Spinal cord (tissue), 10 donors: Measurements from ENCODE around the gene SHF. TPM values are rescaled to one million over a fixed set of nuclear protein-coding genes. Genes with fewer than 3 reads are reported as not detected.

ENCODE experiments used
- DNase-seq, 6 donors: peaks; one replicate each; pipeline versions ENCODE4 v3.0.0 to v3.0.0-alpha.2; 2013 to 2015; ENCODE audit warnings: low spot score in 6 of 6, low read depth in 4 of 6
- H3K27ac ChIP-seq: one replicate; pipeline ENCODE4 v1.5.1; 2013; ENCODE audit warnings: low read depth, low read length, control low read depth
- H3K27me3 ChIP-seq: one replicate; pipeline ENCODE4 v1.6.1; 2013; ENCODE audit warnings: low read length; ENCODE audit not compliant: control insufficient read depth, insufficient read depth
- H3K36me3 ChIP-seq: one replicate; pipeline ENCODE4 v1.6.1; 2013; ENCODE audit warnings: low read length; ENCODE audit not compliant: control insufficient read depth, insufficient read depth
- H3K4me1 ChIP-seq: one replicate; pipeline ENCODE4 v1.6.1; 2013; ENCODE audit warnings: low read length; ENCODE audit not compliant: control insufficient read depth, insufficient read depth
- H3K4me3 ChIP-seq: one replicate; pipeline ENCODE4 v1.5.1; 2013; ENCODE audit warnings: low read depth, low read length, control low read depth
- H3K9me3 ChIP-seq: one replicate; pipeline ENCODE4 v1.6.1; 2013; ENCODE audit warnings: low read length; ENCODE audit not compliant: control insufficient read depth, insufficient read depth
- WGBS: methylation state at CpG from one replicate; pipeline ENCODE4 v1.1.5; 2013; ENCODE audit warnings: missing lambda C conversion rate; ENCODE audit not compliant: insufficient coverage; 5-methylcytosine and 5-hydroxymethylcytosine counted together
- polyA plus RNA-seq, 2 donors: library from polyadenylated mRNA; unstranded; fragments of 120-200 nt; gene quantifications; one replicate each; pipeline ENCODE4 v1.2.1, GENCODE V29; 2013; ENCODE audit not compliant: insufficient read length in 2 of 2
- total RNA-seq, 2 donors: library from RNA; depleted of rRNA in 1 of 2; stranded (reverse); fragments of 120-200 nt in 1 of 2; fragments of >200 nt in 1 of 2; gene quantifications; one replicate each; pipeline versions ENCODE4 v1.2.3 to v1.2.4, GENCODE V29; 2013 to 2014
- donor health status: healthy.

Gene SHF
- total and polyA plus RNA-seq, 4 donors: 15.2 to 73.3 (median 44.6) TPM

DNA sequence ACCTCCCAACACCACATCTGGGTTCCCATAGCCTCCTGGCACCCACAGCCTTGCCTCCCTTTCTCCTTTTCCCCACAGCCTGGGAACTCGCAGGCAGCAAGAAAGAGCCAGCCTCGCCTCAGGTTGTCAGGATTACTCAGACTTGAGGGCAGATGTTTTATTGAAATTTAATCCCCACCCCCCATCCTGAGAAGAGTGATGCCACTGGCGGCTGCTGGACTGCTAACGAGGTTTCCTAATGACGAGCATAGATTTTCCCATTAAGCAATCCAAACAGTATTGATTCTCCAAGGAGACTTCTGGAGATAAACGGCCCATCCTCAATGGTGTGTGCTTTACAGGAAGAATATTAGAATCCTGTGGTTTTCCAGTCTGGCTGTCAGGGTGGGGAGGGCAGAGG, 13.7 kb downstream of the SHF start:
- no peaks in the 10 kb centered on the region for H3K9me3 ChIP-seq
- H3K36me3 ChIP-seq: peaks cover 55% of the 10 kb centered on the region
- DNase-seq: peak in 1 of 6 donors; percentile 84
- no peaks in the 10 kb centered on the region for H3K27me3 ChIP-seq
- no peak overlapping the region for H3K27ac ChIP-seq
- WGBS: 100% methylated on average over 1 of the region's 6 CpGs
- peaks cover 34% of the 10 kb centered on the region for H3K4me1 ChIP-seq
- no peak overlapping the region for H3K4me3 ChIP-seq

DNA sequence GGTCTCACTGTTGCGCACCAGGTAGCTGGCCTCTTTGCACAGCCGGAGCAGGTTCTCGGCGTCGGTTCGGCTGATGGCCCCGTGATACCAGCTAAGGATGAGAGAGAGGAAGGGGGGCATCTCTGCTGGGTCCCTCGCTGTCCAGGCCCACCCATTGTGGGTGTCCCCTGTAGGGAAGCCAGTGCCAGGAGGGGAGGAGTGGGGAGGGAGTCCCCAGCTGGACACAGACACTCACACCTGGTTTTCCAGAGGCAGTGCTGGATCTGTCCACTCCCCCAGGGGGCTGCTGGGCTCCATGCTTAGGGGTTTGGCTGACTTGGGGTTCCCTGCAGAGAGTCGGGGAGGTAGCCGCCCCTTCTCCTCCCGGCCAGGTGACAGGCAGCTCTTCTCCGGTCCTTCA, 15.9 kb downstream of the SHF start:
- Histone ChIP-seq H3K27me3 (no peaks in the 10 kb centered on the region), H3K4me3 (no peak overlapping the region), H3K4me1 (peaks cover 47% of the 10 kb centered on the region), H3K27ac (no peak overlapping the region), H3K36me3 (peaks cover 52% of the 10 kb centered on the region), H3K9me3 (no peaks in the 10 kb centered on the region)
- WGBS: 91% methylated on average over 11 of the region's 12 CpGs
- DNase-seq: no peak

DNA sequence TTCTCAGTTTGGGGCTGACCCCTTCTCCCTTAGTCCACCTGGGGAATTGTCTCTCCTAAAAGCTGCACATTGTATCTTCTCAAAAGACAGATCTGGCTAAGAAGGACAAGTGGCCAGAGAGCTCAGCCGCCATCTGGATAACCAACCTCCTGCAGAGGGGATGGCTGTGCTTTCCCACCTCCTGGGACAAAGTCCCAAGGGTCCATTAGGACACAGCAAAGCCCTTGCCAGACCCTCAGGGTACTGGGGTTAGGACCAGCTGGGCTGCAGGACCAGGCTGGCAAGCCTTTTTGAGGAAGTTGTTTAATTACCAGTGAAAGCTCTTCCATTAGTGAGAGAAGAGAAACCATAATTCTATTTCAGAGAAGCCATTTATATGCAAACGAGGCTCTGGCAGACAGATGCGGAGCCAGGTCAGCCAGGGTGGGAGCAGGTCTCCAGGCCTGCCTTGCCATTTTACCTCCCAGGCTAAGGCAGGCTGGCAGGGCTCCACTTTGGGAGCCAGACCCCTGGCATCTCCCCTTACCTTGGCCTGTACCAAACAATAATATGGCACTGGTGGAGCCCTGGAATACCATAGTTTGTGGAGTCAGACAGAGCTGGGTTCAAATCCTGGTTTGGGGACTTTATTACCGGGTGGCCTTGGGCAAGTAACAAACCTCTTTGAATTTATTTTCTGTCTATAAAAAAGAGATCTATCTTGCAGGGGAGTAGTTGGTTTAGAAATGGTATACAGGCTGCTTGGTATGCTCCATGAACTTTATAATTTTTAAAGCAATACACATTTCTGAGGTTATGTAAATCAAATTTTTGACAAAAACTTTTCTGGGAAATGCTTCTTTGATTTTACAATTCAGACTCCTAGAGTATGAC, 17.9 kb downstream of the SHF start:
- peak in 2 of 6 donors; percentile 35 to 56 for DNase-seq
- Histone ChIP-seq H3K4me3 (no peak overlapping the region), H3K4me1 (peaks cover 57% of the 10 kb centered on the region), H3K36me3 (peaks cover 48% of the 10 kb centered on the region), H3K27me3 (no peaks in the 10 kb centered on the region), H3K9me3 (no peaks in the 10 kb centered on the region), H3K27ac (no peak overlapping the region)
- WGBS: 24% methylated on average over 3 of the region's 4 CpGs

DNA sequence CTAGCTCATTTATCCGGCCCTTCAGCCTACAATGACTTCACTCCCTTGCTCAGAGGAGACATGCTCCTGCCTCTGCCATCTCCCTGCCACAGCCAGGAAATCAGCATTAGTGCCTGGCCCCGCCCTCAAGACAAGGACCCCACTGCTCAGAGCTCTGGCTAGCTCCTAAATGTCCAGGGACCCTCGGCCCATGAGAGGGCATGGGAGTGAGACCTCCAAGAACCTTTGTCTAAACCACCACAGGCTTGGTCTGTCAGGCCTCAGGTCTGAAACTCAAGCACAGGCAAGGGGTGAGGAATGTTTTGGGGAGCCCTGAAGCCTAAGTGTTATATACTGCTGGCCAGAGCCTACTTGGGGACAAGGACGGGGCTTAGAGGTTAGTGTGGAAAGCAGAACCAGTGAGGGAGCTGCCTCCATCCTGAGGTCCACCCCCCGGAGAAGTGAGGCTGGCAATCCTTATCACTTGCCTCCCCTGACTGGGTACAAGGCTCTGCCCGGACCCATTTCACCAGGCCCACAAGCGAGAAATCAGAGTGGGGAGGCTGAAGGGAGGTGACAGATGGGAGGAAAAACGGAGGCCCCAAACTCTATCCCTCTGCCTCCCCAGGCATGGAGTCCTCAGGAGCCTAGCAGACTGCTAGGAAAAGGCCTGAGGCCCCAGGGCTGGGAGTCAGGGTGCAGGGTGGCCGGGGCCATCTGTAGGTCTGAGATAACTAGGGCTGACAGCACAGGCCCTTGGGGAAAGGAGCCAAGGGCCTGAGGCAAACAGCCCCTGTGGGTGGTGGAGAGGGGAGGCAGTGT, 18.8 kb downstream of the SHF start:
- Histone ChIP-seq H3K4me1 (peaks cover 51% of the 10 kb centered on the region), H3K4me3 (no peak overlapping the region), H3K27ac (no peak overlapping the region), H3K27me3 (no peaks in the 10 kb centered on the region), H3K36me3 (peaks cover 41% of the 10 kb centered on the region), H3K9me3 (no peaks in the 10 kb centered on the region)
- 87% methylated on average over 5 of the region's 9 CpGs for WGBS
- no peak for DNase-seq

DNA sequence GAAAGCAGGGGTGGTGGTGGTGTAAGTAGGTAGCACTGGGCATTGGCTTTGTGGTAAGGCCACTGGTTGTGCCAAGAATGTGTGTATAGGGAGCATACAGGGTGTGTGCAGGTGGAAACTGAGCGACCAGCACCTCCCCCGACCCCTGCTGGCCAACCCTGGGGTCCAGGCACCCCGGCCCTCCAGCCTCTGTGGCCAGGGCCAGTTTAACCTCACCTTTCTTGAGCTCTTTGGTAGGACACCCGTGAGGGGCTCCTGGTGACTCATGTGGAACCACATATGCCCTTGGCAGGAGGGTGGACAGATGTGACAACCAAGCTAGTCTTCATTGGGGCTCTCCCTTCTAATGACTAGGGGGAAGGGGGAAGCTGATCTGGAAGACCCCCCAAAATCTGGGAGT, 19.5 kb downstream of the SHF start:
- Histone ChIP-seq H3K27me3 (no peaks in the 10 kb centered on the region), H3K4me1 (peaks cover 49% of the 10 kb centered on the region), H3K27ac (no peak overlapping the region), H3K9me3 (no peaks in the 10 kb centered on the region), H3K4me3 (no peak overlapping the region), H3K36me3 (peaks cover 35% of the 10 kb centered on the region)
- DNase-seq: no peak
- 88% methylated on average over 4 of the region's 4 CpGs for WGBS

DNA sequence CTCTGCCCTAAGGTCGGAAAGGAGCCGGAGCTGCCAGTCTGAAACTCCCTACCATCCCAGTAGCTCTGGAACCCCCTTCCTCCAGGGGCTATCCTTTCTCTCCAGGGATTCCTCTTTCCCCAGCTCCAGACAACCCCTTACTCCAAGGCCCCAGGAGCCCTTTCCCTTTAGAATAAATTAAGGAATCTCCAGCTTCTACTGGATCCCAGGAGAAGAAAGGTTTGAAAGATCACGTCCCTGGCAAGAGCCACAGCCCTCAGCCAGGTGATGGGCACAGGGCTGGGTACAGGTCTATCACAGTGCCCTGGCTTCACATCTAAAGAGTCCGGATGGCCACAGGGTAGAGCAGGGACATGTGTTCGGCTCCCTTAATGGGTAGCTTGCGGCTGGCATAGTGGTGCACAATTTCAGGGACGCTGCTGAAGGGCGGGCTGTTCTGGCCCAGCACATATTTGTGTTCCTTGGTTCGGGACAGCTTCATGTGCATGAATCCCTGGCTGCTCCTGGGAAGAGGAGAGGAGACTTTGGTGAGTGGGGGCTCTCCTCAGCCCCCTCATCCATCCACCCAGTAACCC, 20.0 kb downstream of the SHF start:
- peaks cover 49% of the 10 kb centered on the region for H3K4me1 ChIP-seq

DNA sequence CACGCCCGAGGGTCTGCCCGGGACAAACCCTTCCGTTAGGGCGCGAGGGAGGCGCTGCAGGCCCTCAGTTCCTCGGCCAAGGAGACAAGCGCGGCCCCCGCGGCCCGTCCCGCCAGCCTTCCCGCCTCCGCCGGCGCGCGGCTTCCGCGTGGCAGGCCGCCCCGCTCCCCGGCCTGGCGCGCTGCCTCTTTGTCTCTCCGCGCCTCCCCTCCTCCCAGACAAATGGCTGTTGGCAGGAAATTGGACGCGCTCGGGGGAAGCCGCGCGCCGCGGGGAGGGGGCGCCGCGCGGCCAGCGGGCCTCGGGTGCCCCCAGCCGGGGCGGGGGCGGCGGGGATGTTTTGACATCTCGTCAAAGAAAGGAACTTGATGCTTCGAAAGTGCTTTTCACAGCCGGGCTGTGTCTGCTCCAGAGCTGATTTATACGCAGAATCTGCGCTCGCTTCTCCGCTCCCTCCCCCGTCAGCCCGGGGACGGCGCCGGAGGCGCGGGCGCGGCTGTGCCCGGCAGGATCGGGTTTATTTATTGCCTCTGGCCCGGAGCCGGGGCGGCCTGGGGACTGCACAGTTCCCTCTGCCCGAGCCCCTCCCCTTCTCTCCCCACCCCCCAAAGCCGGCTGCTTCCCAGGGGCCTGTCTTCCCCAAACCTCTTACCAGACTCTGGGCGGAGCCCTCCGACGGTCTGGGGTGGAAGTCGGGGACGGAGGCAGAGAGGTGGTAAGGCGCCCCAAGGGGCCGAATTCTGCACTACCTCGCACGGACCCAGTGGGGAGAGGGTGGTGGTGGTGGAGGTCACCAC, 20.7 kb downstream of the SHF start:
- Histone ChIP-seq H3K27ac (peak overlapping the region; percentile 93), H3K27me3 (no peaks in the 10 kb centered on the region), H3K36me3 (peaks cover 28% of the 10 kb centered on the region), H3K4me3 (peak overlapping the region; percentile 48), H3K4me1 (peaks cover 50% of the 10 kb centered on the region), H3K9me3 (no peaks in the 10 kb centered on the region)
- peak in 5 of 6 donors; percentile 57 to 97 (median 75) for DNase-seq
- under 1% methylated on average over 68 of the region's 79 CpGs for WGBS

More for the DNA sequence above, 20.0 kb downstream of the SHF start:
- Histone ChIP-seq H3K36me3 (peaks cover 31% of the 10 kb centered on the region), H3K27ac (peak overlapping the region; percentile 93), H3K4me3 (peak overlapping the region; percentile 48), H3K9me3 (no peaks in the 10 kb centered on the region), H3K27me3 (no peaks in the 10 kb centered on the region)
- 81% methylated on average over 5 of the region's 9 CpGs for WGBS
- DNase-seq: no peak

DNA sequence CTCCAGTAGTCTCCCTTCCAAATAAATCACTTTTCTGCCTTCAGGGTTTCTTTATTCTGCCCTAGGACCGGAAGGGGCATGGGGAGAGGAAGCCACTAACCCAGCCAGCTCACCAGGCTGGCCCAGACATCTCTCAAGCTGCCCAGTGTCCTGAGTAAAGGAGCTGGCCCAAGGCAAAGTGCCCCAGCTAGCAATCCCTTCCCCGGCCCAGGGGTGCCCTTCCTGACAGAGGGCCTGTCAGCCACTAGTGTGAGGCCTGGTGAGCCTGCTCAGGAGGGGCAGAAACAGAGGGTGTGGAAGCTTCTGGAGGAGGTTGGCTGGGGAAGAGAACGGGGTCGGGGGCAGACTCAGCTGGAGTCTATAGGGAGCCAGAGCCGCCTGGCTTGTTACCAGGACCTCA, 22.2 kb downstream of the SHF start:
- Histone ChIP-seq H3K4me3 (no peak overlapping the region), H3K4me1 (peaks cover 50% of the 10 kb centered on the region), H3K27me3 (no peaks in the 10 kb centered on the region), H3K36me3 (peaks cover 15% of the 10 kb centered on the region), H3K9me3 (no peaks in the 10 kb centered on the region), H3K27ac (no peak overlapping the region)
- WGBS: 82% methylated on average over 2 of the region's 5 CpGs
- no peak for DNase-seq

DNA sequence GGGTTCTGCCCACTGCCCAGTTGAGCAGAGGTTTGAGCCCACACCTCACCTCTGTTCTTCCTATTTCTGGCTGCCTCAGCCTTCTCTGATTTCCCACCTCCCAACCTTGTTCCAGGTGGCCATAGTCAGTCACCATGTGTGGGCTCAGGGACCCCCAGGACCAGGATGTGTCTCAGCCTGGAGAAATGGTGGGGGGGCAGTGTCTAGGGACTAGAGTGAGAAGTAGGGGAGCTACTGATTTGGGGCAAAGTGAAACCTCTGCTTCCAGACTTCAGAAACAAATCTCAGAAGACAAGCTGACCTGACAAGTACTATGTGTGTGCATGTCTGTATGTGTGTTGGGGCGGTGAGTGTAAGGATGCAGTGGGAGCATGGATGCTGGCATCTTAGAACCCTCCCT, 22.9 kb downstream of the SHF start:
- no peak overlapping the region for H3K27ac ChIP-seq
- no peak for DNase-seq
- no peaks in the 10 kb centered on the region for H3K9me3 ChIP-seq
- H3K27me3 ChIP-seq: no peaks in the 10 kb centered on the region
- H3K4me1 ChIP-seq: peaks cover 49% of the 10 kb centered on the region
- WGBS: no CpG with 5 or more reads among the region's 1 CpG
- peaks cover 15% of the 10 kb centered on the region for H3K36me3 ChIP-seq
- H3K4me3 ChIP-seq: no peak overlapping the region
